Naive thymus-derived CD8-positive, alpha-beta T cell (primary cell): Measurements from ENCODE around the gene SPATA32. TPM values are rescaled to one million over a fixed set of nuclear protein-coding genes. Genes with fewer than 3 reads are reported as not detected.
A peak's percentile ranks its signal among the peaks of the same experiment; 100 is the strongest.

Experiments used
- ATAC-seq, 2 donors: fragments of 150-1000 bp; cut with Tn5 transposase in 1 of 2; sonication (Bioruptor Pico), chemical (Tn5 transposase) in 1 of 2; 1 replicate in 1 of 2; 2 replicates in 1 of 2; pipeline ENCODE4 v1.10.0; 2021; ENCODE audit warnings: mild to moderate bottlenecking in 2 of 2, moderate library complexity in 2 of 2
- POLR2A ChIA-PET: fragments of 350-600 bp; sonication (Branson Sonifier 250); formaldehyde crosslinking; loops from one replicate; lab custom pipeline; 2021; ENCODE audit warnings: antibody characterized with exemption; lab: Charles Lee
- DNase-seq, 10 donors: peaks; one replicate each; pipeline versions ENCODE4 v3.0.0 to v3.0.0-alpha.2; 2020 to 2022
- H3K27ac Mint-ChIP-seq, 10 donors: one replicate each; pipeline ENCODE4 v1.8.0; 2020 to 2022; ENCODE audit warnings: mild to moderate bottlenecking in 10 of 10, mixed read lengths in 10 of 10, moderate library complexity in 4 of 10, inconsistent platforms in 1 of 10
- H3K27me3 Mint-ChIP-seq, 5 donors: one replicate each; pipeline ENCODE4 v1.8.0; 2021 to 2022; ENCODE audit warnings: mixed read lengths in 5 of 5
- H3K36me3 Mint-ChIP-seq, 3 donors: one replicate each; pipeline ENCODE4 v1.8.0; 2020 to 2022; ENCODE audit warnings: mixed read lengths in 3 of 3, mild to moderate bottlenecking in 2 of 3, inconsistent platforms in 1 of 3
- H3K4me1 Mint-ChIP-seq, 4 donors: one replicate each; pipeline ENCODE4 v1.8.0; 2021 to 2022; ENCODE audit warnings: mixed read lengths in 4 of 4
- H3K4me3 Mint-ChIP-seq, 10 donors: one replicate each; pipeline ENCODE4 v1.8.0; 2020 to 2022; ENCODE audit warnings: mild to moderate bottlenecking in 10 of 10, mixed read lengths in 10 of 10, moderate library complexity in 6 of 10, inconsistent platforms in 1 of 10
- H3K9me3 Mint-ChIP-seq, 9 donors: one replicate each; pipeline ENCODE4 v1.8.0; 2020 to 2022; ENCODE audit warnings: mixed read lengths in 9 of 9, mild to moderate bottlenecking in 3 of 9, inconsistent platforms in 1 of 9, moderate library complexity in 1 of 9
- polyA plus RNA-seq, 3 donors: library from polyadenylated mRNA; unstranded; fragments of 300-500 nt; fragmentation: Illumina TruSeq; gene quantifications; one replicate each; pipeline ENCODE4 v1.2.3, GENCODE V29; 2021
- total RNA-seq, 8 experiments: library from RNA in 2 of 8; stranded (reverse) in 2 of 8; gene quantifications; one replicate each; pipeline ENCODE4 v1.2.3 and lab custom pipeline; 2021 to 2026

The SPATA32 gene
- total and polyA plus RNA-seq, 5 experiments from 2014 or later = 0.30 to 0.81 (median 0.47) TPM

DNA sequence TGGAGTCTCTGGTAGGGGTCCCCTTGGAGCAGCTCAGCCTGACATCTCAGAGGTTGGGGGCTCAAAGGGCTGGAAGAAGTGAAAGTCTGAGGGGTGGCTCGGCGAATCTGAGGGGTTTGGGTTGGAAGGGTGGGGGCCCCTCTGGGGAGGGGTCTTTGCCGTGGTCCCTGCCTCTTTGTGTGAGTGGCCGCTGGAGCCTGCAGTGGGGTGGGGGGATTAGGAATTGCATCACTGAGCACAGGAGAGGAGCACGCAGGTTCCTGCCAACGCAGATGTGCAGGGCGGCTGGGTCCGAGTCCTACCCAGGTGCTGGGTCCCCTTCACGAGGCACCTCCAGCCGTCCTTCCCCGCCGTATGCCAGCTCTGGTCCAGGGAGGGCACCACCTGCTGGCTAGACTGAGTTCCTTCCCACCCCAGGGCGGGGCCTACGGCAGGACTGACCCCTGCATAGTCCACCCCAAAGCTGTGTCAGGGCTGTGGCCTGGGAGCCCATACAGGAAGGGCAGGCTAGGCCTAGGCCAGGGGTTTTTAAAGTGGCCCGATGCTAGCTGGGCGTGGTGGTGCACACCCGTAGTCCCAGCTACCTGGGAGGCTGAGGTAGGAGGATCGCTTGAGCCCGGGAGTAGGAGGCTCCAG is 30.3 kb downstream of the SPATA32 start:
- Mint-ChIP-seq H3K27ac (peak overlapping the region; percentile 42 to 100 (median 100)), H3K4me1 (peaks cover 51 to 92% (median 91%) of the 10 kb centered on the region in 4 donors), H3K9me3 (no peaks in the 10 kb centered on the region), H3K27me3 (no peaks in the 10 kb centered on the region), H3K36me3 (peaks cover 0 to 32% (median 6%) of the 10 kb centered on the region in 3 donors), H3K4me3 (peak overlapping the region in 7 of 10 donors; percentile 15 to 96 (median 23))
- ATAC-seq (no peak), DNase-seq (peak in 2 of 10 donors; percentile 26 to 76)
- POLR2A ChIA-PET = interaction anchor here (0.6 to 47.5 kb wide), 8 partner anchors 0 to 161 kb away, joined by 3 to 1514 read pairs (median 10); partner anchors contain the start of genes FMNL1, HEXIM1, HEXIM2 and MAP3K14

DNA sequence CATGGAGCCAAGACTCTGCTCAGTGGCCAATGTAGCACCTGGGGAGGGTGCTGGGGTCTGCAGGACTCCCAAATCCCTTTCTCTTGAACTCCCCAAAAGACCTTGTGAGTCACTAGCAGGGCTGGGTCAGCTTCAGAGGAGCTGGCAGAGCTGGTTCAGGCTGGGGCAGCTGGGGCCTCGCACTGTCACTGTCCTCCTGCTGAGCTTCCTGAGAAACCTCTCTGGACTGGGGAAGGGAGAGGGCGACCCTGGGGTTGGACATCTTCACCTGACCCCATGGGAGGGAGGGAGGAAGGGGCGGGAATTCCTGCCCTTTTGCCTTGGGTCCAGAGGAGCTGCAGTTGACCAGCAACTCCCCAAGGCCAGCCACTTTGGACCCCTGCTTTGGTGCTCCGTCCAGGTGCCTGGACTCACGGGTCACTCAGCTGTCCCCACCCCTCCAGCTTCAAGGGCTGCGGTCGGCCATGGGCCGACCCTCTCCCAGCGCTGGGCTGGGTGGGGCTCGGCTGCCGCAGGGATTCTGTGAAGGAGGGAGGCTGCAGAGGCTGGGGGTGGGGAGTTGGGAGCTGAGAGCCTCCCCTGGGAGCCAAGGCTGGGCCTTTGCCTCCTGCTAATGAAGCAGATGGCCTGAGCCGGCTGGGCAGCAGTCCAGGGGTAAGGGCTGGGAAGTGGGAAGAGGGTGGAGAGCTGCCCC is 31.0 kb downstream of the SPATA32 start:
- Mint-ChIP-seq H3K9me3 (no peaks in the 10 kb centered on the region), H3K27ac (peak overlapping the region; percentile 98 to 100 (median 100)), H3K4me1 (peaks cover 57 to 97% (median 94%) of the 10 kb centered on the region in 4 donors), H3K36me3 (peaks cover 0 to 29% (median 6%) of the 10 kb centered on the region in 3 donors), H3K4me3 (peak overlapping the region in 7 of 10 donors; percentile 62 to 100 (median 98)), H3K27me3 (no peaks in the 10 kb centered on the region)
- DNase-seq = no peak
- no peak for ATAC-seq
- POLR2A ChIA-PET = interaction anchor here (0.8 to 47.5 kb wide), 8 partner anchors 0 to 86 kb away, joined by 3 to 1514 read pairs (median 10); partner anchors contain the start of genes FMNL1, HEXIM1, HEXIM2 and MAP3K14

- DNase-seq (no peak), ATAC-seq (no peak)
- Mint-ChIP-seq H3K27me3 (no peaks in the 10 kb centered on the region), H3K36me3 (peaks cover 0 to 25% (median 3%) of the 10 kb centered on the region in 3 donors), H3K9me3 (no peaks in the 10 kb centered on the region), H3K4me1 (peaks cover 60 to 97% (median 92%) of the 10 kb centered on the region in 4 donors), H3K4me3 (peak overlapping the region; percentile 59 to 100 (median 98)), H3K27ac (peak overlapping the region; percentile 98 to 100 (median 100))
- POLR2A ChIA-PET = interaction anchor here (0.9 to 47.5 kb wide), 7 partner anchors 1 to 87 kb away, joined by 3 to 1514 read pairs (median 22); partner anchors contain the start of genes FMNL1, HEXIM1, HEXIM2 and MAP3K14
Measured at GRCh38 chr17:45230410-45230786, 31.5 kb downstream of the SPATA32 start.

DNA sequence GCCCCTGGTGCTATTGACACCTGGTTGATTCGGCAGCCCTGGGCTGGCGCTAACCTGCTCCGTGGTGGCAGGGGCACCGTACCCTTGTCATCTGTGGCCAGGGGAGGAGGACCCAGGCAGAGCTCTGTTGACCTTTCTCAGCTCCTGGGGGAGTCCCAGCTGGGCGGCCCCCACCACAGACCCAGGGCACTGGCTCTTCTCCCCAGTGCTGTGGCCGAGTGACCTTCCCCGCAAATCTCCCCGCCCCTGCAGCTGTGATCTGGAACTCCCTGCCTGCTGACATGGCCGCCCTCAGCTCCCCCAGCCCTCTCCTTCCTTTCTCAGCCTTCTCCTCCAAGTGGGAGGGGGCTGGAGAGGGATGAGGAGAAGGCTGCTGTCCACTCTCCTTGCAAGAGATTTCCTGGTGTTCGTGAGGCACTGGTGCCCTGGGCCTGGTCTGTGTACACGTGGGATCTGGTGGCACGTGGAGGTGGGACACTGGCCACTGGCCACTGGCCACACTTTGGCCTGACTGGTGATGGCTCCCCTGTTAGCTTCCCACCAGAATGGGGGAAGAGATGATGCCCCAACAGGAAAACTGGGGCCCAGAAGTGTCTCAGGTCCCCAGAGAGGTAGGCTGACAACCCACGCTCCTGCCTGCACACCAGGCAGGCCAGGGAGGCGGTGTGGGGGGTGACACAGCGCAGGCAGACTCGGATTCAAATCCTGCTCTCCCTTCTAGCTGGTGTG is 32.0 kb downstream of the SPATA32 start:
- POLR2A ChIA-PET = interaction anchor here (0.9 to 47.5 kb wide), 9 partner anchors 1 to 94 kb away, joined by 3 to 1514 read pairs (median 15); partner anchors contain the start of genes ACBD4, FMNL1, HEXIM1 and HEXIM2
- Mint-ChIP-seq H3K27me3 (no peaks in the 10 kb centered on the region), H3K4me3 (peak overlapping the region; percentile 84 to 100 (median 98)), H3K4me1 (peaks cover 60 to 97% (median 91%) of the 10 kb centered on the region in 4 donors), H3K36me3 (peaks cover 0 to 20% (median 3%) of the 10 kb centered on the region in 3 donors), H3K27ac (peak overlapping the region; percentile 98 to 100 (median 100)), H3K9me3 (no peaks in the 10 kb centered on the region)
- ATAC-seq = no peak
- DNase-seq = peak in 1 of 10 donors; percentile 53

GRCh38 chr17:45228763-45229539 is 32.9 kb downstream of the SPATA32 start:
- Mint-ChIP-seq H3K4me3 (peak overlapping the region; percentile 84 to 100 (median 98)), H3K27me3 (no peaks in the 10 kb centered on the region), H3K36me3 (peaks cover 0 to 14% (median 3%) of the 10 kb centered on the region in 3 donors), H3K4me1 (peaks cover 59 to 98% (median 86%) of the 10 kb centered on the region in 4 donors), H3K9me3 (no peaks in the 10 kb centered on the region), H3K27ac (peak overlapping the region; percentile 98 to 100 (median 100))
- POLR2A ChIA-PET = interaction anchor here (1.1 to 47.5 kb wide), 12 partner anchors 2 to 160 kb away, joined by 3 to 1514 read pairs (median 12); partner anchors contain the start of genes ACBD4, FMNL1, HEXIM1 and HEXIM2
- ATAC-seq = peak; percentile 48 to 55
- DNase-seq = peak; percentile 63 to 86 (median 77)

- Mint-ChIP-seq H3K9me3 (no peaks in the 10 kb centered on the region), H3K27ac (peak overlapping the region; percentile 98 to 100 (median 100)), H3K4me3 (peak overlapping the region; percentile 84 to 100 (median 98)), H3K4me1 (peaks cover 60 to 99% (median 83%) of the 10 kb centered on the region in 4 donors), H3K36me3 (peaks cover 0 to 7% (median 0%) of the 10 kb centered on the region in 3 donors), H3K27me3 (no peaks in the 10 kb centered on the region)
- no peak for ATAC-seq
- POLR2A ChIA-PET = interaction anchor here (1.1 to 47.5 kb wide), 10 partner anchors 3 to 161 kb away, joined by 3 to 1514 read pairs (median 16); partner anchors contain the start of genes ACBD4, FMNL1, HEXIM1 and HEXIM2
- peak in 3 of 10 donors; percentile 3 to 56 (median 36) for DNase-seq
Measured at GRCh38 chr17:45227926-45228762, 33.8 kb downstream of the SPATA32 start.

DNA sequence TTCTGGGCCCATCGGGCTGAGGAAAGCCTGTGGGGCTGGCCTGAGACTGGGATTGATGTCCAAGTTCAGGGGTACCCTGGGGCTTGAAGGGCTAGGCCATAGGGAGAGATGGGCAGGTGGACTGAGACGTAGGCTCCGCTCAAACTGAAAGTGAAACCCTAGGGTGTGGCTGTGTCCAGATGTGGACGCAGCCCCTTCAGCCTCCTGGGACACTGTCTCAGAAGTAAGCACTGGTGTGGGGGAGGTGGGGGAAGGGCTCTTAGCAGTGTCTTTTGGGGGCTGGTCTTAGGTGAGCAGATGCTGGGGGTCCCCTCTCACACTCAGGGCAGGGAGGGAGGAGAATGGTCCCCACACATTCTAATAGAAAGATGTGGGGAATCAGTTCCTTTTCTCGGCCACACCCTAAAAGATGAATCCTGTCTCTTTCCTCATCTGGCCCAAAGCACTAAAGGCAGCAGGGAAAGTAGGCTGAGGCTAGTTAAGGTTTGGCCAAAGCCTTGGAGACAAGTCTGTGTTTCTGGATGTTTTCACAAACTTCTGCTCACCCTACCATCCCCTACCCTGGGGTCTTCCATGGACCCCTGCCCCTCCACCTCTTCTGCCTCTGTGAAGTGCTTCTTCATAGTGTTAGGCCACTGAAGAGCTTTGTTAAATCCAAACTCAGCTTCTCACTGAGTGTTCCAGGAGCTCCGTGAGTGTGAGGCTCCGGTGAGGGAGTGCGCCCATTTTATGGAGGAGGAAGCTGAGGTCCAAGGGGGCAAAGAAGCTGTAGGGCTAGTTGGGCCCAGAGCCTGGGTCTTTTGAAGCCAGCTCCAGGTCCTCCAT is 34.6 kb downstream of the SPATA32 start:
- Mint-ChIP-seq H3K4me3 (peak overlapping the region; percentile 95 to 100 (median 98)), H3K4me1 (peaks cover 56 to 92% (median 76%) of the 10 kb centered on the region in 4 donors), H3K27me3 (no peaks in the 10 kb centered on the region), H3K9me3 (no peaks in the 10 kb centered on the region), H3K27ac (peak overlapping the region; percentile 98 to 100 (median 100)), H3K36me3 (peaks cover 0 to 4% (median 2%) of the 10 kb centered on the region in 3 donors)
- ATAC-seq (no peak), DNase-seq (peak in 1 of 10 donors; percentile 37)
- POLR2A ChIA-PET = interaction anchor here (1.4 to 47.5 kb wide), 9 partner anchors 4 to 90 kb away, joined by 3 to 1514 read pairs (median 37); partner anchors contain the start of genes FMNL1, HEXIM1, HEXIM2 and MAP3K14

GRCh38 chr17:45226576-45226975 is 35.3 kb downstream of the SPATA32 start:
- no peak for ATAC-seq
- Mint-ChIP-seq H3K36me3 (peaks cover 0 to 2% (median 0%) of the 10 kb centered on the region in 3 donors), H3K4me1 (peaks cover 49 to 84% (median 69%) of the 10 kb centered on the region in 4 donors), H3K27ac (peak overlapping the region; percentile 98 to 100 (median 100)), H3K27me3 (no peaks in the 10 kb centered on the region), H3K4me3 (peak overlapping the region; percentile 95 to 100 (median 98)), H3K9me3 (no peaks in the 10 kb centered on the region)
- DNase-seq = no peak
- POLR2A ChIA-PET = interaction anchor here (0.5 to 47.5 kb wide), 20 partner anchors 5 to 1006 kb away, joined by 3 to 1514 read pairs (median 6); partner anchors contain the start of genes ACBD4, FMNL1, HEXIM1 and HEXIM2

DNA sequence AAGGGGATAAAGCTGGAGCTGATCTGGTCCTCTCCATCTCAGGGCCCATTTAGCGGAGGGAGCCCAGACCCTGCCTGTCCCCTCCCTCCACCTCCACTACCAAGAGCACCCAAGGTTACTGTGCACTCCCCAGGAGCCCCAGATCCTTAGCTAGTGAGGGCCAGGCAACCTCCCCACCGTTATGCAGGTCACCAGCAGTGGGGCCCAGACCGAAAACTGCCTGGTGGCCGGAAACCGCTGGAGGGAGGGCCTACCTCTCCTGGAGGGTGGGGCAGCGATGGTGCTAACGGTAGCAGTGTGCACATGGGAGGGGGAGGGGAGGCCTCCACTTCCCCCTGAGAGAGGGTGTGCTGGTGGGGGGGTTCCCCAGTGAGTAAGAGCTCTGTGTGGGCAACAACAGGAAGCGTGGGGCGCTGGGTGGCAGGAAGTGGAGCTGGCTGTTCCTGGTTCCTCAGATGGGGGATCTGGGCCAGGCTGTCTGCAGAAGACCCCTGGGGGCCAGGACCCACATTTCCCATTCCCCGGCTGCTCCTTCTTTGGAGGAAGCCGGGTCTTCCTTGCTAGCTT is 35.8 kb downstream of the SPATA32 start:
- Mint-ChIP-seq H3K27me3 (no peaks in the 10 kb centered on the region), H3K4me1 (peaks cover 46 to 81% (median 64%) of the 10 kb centered on the region in 4 donors), H3K4me3 (peak overlapping the region; percentile 95 to 100 (median 98)), H3K36me3 (peaks cover 0 to 2% (median 0%) of the 10 kb centered on the region in 3 donors), H3K27ac (peak overlapping the region; percentile 98 to 100 (median 100)), H3K9me3 (no peaks in the 10 kb centered on the region)
- peak; percentile 79 to 98 (median 92) for DNase-seq
- POLR2A ChIA-PET = interaction anchor here (0.5 to 47.5 kb wide), 22 partner anchors 5 to 1006 kb away, joined by 3 to 1514 read pairs (median 5); partner anchors contain the start of genes ACBD4, FMNL1, HEXIM1 and HEXIM2
- ATAC-seq = peak; percentile 63 to 75
